Hippocampal formation (tissue), 2 donors: Measurements from ENCODE around the gene INSYN1.
"Not testable (repeated sequence)": the region's sequence is repeated elsewhere in the genome, so short reads cannot be mapped to it uniquely, and the experiment has no call there.

Source experiments
- DNase-seq, 2 donors: peaks; one replicate each; lab custom pipeline; 2025; lab: John Stamatoyannopoulos, UW

Gene INSYN1

GRCh38 chr15:73753250-73754130 is at the start of gene INSYN1:
TSS of gene INSYN1 (minus strand) at chr15:73753351. CDS start at chr15:73751130, 2,221 bp downstream.
- DNase-seq = peak in 1 of 2 donors; percentile 30

GRCh38 chr15:73802431-73803041 is 49.4 kb upstream of the INSYN1 start:
- DNase-seq = peak; percentile 42 to 44

- peak; percentile 43 to 61 for DNase-seq
Observed at GRCh38 chr15:73800662-73801345, 47.7 kb upstream of the INSYN1 start.

- no peak for DNase-seq
Observed at GRCh38 chr15:73799466-73799865, 46.3 kb upstream of the INSYN1 start.

- no peak for DNase-seq
Observed at GRCh38 chr15:73797366-73798158, 44.4 kb upstream of the INSYN1 start.

GRCh38 chr15:73796331-73796831 is 43.2 kb upstream of the INSYN1 start:
- no peak for DNase-seq

- no peak for DNase-seq
Observed at GRCh38 chr15:73794443-73795133, 41.4 kb upstream of the INSYN1 start.

GRCh38 chr15:73792899-73793541 is 39.9 kb upstream of the INSYN1 start:
- DNase-seq = not testable (repeated sequence)

GRCh38 chr15:73792415-73792814 is 39.3 kb upstream of the INSYN1 start:
- no peak for DNase-seq

GRCh38 chr15:73789521-73790240 is 36.5 kb upstream of the INSYN1 start:
- DNase-seq = no peak

- DNase-seq = no peak
Observed at GRCh38 chr15:73787621-73788020, 34.5 kb upstream of the INSYN1 start.

- DNase-seq = peak; percentile 51 to 56
Observed at GRCh38 chr15:73786538-73786937, 33.4 kb upstream of the INSYN1 start.

GRCh38 chr15:73785256-73786014 is 32.3 kb upstream of the INSYN1 start:
- not testable (repeated sequence) for DNase-seq

GRCh38 chr15:73784291-73784690 is 31.1 kb upstream of the INSYN1 start:
- DNase-seq = peak in 1 of 2 donors; percentile 20

- DNase-seq = no peak
Observed at GRCh38 chr15:73782344-73782959, 29.3 kb upstream of the INSYN1 start.

- DNase-seq = no peak
Observed at GRCh38 chr15:73781038-73781925, 28.1 kb upstream of the INSYN1 start.

GRCh38 chr15:73779974-73780373 is 26.8 kb upstream of the INSYN1 start:
- DNase-seq = no peak
